HepG2 (cell line): Measurements from ENCODE around the gene GPN2. TPM values are rescaled to one million over a fixed set of nuclear protein-coding genes. Genes with fewer than 3 reads are reported as not detected.

Experiments
- AGO2 ChIP-seq: fragments of 200-400 bp; formaldehyde crosslinking; optimal IDR thresholded peaks from 2 replicates; pipeline ENCODE3; 2017; ENCODE audit warnings: mild to moderate bottlenecking, low read depth, low read length, moderate library complexity
- AHR ChIP-seq: IDR thresholded peaks from 2 replicates; pipeline ENCODE4 v1.6.1; 2018; ENCODE audit warnings: missing genetic modification reagents, missing compliant biosample characterization
- ARNT2 ChIP-seq: sonication (generic); formaldehyde crosslinking; IDR thresholded peaks from 2 replicates; pipeline ENCODE4 v1.8.0; 2022; ENCODE audit warnings: mild to moderate bottlenecking, low read depth, missing genetic modification reagents, moderate library complexity
- CC2D1A ChIP-seq: sonication (generic); formaldehyde crosslinking; IDR thresholded peaks from 2 replicates; pipeline ENCODE4 v1.8.1; 2023; ENCODE audit warnings: mild to moderate bottlenecking, missing genetic modification reagents
- CCDC6 ChIP-seq: sonication (generic); formaldehyde crosslinking; IDR thresholded peaks from 2 replicates; pipeline ENCODE4 v1.8.1; 2022; ENCODE audit warnings: mild to moderate bottlenecking, missing genetic modification reagents, moderate library complexity
- GABPA ChIP-seq, 2 experiments: IDR thresholded peaks; 2 replicates each; pipeline ENCODE4 v1.6.1; 2011 to 2016; ENCODE audit warnings: low read depth in 2 of 2, low read length in 1 of 2, missing biosample characterization in 1 of 2, missing genetic modification characterization in 1 of 2
- MED13 ChIP-seq: sonication (generic); formaldehyde crosslinking; IDR thresholded peaks from 2 replicates; pipeline ENCODE4 v1.5.0; 2020; ENCODE audit warnings: missing genetic modification reagents
- MYC ChIP-seq: sonication (generic); formaldehyde crosslinking; IDR thresholded peaks from 2 replicates; pipeline ENCODE4 v1.9.0; 2021; ENCODE audit warnings: missing genetic modification reagents, borderline replicate concordance
- PAX8 ChIP-seq: sonication (generic); formaldehyde crosslinking; IDR thresholded peaks from 2 replicates; pipeline ENCODE4 v1.8.0; 2022; ENCODE audit warnings: mild to moderate bottlenecking, missing genetic modification reagents, borderline replicate concordance
- PCBP1 ChIP-seq: fragments of 200-400 bp; formaldehyde crosslinking; IDR thresholded peaks from 2 replicates; pipeline ENCODE4 v1.6.1; 2017; ENCODE audit warnings: mild to moderate bottlenecking, low read depth, low read length, borderline replicate concordance
- POLR2AphosphoS2 ChIP-seq: IDR thresholded peaks from 2 replicates; pipeline ENCODE4 v1.6.1; 2011; ENCODE audit warnings: low read depth, low read length, improper control_type of control experiment
- REL ChIP-seq: sonication (generic); formaldehyde crosslinking; conservative IDR thresholded peaks from 2 replicates; pipeline ENCODE4 v1.8.0; 2022; ENCODE audit warnings: mild to moderate bottlenecking, missing genetic modification reagents, moderate library complexity
- SOX5 ChIP-seq: IDR thresholded peaks from 2 replicates; pipeline ENCODE4 v1.6.1; 2016; ENCODE audit warnings: borderline replicate concordance
- TBX3 ChIP-seq: fragments of 450-650 bp; IDR thresholded peaks from 2 replicates; pipeline ENCODE4 v1.6.1; 2017; ENCODE audit warnings: antibody characterized with exemption, mild to moderate bottlenecking, inconsistent platforms, borderline replicate concordance
- ZNF138 ChIP-seq: sonication (generic); formaldehyde crosslinking; IDR thresholded peaks from 2 replicates; pipeline ENCODE4 v1.5.0; 2020; ENCODE audit warnings: mild to moderate bottlenecking, low read depth, missing genetic modification reagents
- ZNF30 ChIP-seq: sonication (generic); formaldehyde crosslinking; IDR thresholded peaks from 2 replicates; pipeline ENCODE4 v1.5.0; 2020; ENCODE audit warnings: mild to moderate bottlenecking, missing genetic modification reagents
- ZNF782 ChIP-seq: sonication (generic); formaldehyde crosslinking; IDR thresholded peaks from 2 replicates; pipeline ENCODE4 v1.4.0; 2020; ENCODE audit warnings: missing genetic modification reagents, mild to moderate bottlenecking, borderline replicate concordance
- polyA plus RNA-seq, 8 experiments: library from polyadenylated mRNA; depleted of rRNA in 3 of 8; stranded (reverse) in 7 of 8; unstranded in 1 of 8; fragments of >200 nt; fragmentation: Illumina TruSeq in 4 of 8; extraction: Trizol in 4 of 8; gene quantifications; 2 replicates each; pipeline versions ENCODE4 v1.2.1 to v1.2.3, GENCODE V29; 2011 to 2016; ENCODE audit warnings: low read depth in 4 of 8, missing spikeins in 1 of 8, mixed read lengths in 1 of 8; ENCODE audit not compliant: insufficient read depth in 1 of 8
- total RNA-seq, 5 experiments: library from RNA; depleted of rRNA; stranded (reverse); fragments of >200 nt; fragmentation: Illumina TruSeq; extraction: Trizol; gene quantifications; 2 replicates each; pipeline ENCODE4 v1.2.3, GENCODE V29; 2016; ENCODE audit warnings: low read depth in 1 of 5
- TF ChIP-seq, protein P1 (sequence below), 2 experiments: sonication (generic) in 1 of 2; formaldehyde crosslinking in 1 of 2; IDR thresholded peaks; 2 replicates each; pipeline versions ENCODE4 v1.4.0 to v1.6.1; 2016 to 2020; ENCODE audit warnings: borderline replicate concordance in 1 of 2, low read depth in 1 of 2, mild to moderate bottlenecking in 1 of 2, missing genetic modification reagents in 1 of 2
- TF ChIP-seq, protein P2 (sequence below): sonication (generic); formaldehyde crosslinking; IDR thresholded peaks from 2 replicates; pipeline ENCODE4 v1.4.0; 2020; ENCODE audit warnings: missing genetic modification reagents
- TF ChIP-seq, protein P3 (sequence below): sonication (generic); formaldehyde crosslinking; IDR thresholded peaks from 2 replicates; pipeline ENCODE4 v1.8.0; 2022; ENCODE audit warnings: mild to moderate bottlenecking, missing genetic modification reagents

Gene GPN2
- total and polyA plus RNA-seq, 2 of the 13 experiments (the other 11 are each of a cell fraction or from before 2014, with no cell fraction given), result 19.3 to 38.9 TPM

DNA sequence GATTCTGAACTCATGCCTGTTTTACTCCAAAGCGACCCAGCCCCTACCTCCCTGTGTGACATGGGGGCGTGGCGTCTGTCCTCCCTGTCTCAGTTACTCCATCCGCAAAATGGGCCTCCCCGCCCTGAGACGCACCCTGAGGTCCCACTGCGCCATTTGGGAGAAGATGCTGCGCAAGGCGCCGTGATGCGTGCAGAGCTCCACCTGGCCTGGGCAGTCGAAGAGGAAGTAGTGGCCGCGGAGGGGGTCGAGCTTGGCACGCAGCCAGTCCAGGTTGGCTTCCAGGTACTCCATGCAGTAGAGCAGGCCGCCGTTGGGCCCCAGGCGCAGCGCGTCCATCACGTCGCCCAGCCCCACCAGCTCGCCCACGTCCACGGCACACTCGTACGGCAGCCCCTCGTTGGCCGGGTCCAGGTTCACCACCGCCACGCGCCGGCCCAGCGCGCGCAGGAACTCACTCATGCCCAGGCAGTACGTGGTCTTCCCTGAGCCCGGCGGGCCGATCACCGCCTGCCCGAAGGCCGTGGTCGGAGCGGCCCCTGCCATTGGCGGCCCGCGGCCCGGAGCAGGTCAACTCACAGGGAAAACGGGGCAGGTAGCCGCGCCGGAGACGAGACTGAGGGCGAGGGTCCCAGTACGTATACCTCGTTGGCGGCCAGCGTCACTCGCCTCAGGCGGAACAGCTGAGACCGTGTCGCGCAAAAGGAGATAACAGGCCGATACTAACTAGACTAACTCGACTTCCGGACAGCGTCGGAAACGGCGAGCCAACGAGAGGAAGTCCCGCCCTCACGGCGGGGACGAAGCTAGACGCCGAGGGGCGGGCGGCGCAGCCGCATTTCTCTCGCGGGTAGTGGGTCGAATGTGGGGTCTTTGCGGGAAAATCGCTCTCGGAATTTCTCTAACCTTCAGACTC is at the start of gene GPN2 (continued):
- peak; percentile 19; the same call in 1 of the 2 replicates for TF ChIP-seq ZNF30 (CRISPR knock-in tag)
- TF ChIP-seq, protein P1, sequence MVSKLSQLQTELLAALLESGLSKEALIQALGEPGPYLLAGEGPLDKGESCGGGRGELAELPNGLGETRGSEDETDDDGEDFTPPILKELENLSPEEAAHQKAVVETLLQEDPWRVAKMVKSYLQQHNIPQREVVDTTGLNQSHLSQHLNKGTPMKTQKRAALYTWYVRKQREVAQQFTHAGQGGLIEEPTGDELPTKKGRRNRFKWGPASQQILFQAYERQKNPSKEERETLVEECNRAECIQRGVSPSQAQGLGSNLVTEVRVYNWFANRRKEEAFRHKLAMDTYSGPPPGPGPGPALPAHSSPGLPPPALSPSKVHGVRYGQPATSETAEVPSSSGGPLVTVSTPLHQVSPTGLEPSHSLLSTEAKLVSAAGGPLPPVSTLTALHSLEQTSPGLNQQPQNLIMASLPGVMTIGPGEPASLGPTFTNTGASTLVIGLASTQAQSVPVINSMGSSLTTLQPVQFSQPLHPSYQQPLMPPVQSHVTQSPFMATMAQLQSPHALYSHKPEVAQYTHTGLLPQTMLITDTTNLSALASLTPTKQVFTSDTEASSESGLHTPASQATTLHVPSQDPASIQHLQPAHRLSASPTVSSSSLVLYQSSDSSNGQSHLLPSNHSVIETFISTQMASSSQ (IDR thresholded peaks at IDR 0.05; ENCODE audit: low read depth), result no peak
- TF ChIP-seq, protein P1 (CRISPR knock-in tag; IDR thresholded peaks at IDR 0.05; ENCODE audit: borderline replicate concordance), result peak; percentile 66; the same call in 1 of the 2 replicates
- TF ChIP-seq PAX8, result no peak
- no peak for TF ChIP-seq TBX3
- TF ChIP-seq CC2D1A (CRISPR knock-in tag), result 0 out of 2 replicates have a peak, but pooled peaks have one; percentile 50
- peak; percentile 100 for TF ChIP-seq AGO2
- TF ChIP-seq AHR (CRISPR knock-in tag), result no peak; the same call in 1 of the 2 replicates
- no peak; the same call in 1 of the 2 replicates for TF ChIP-seq MED13 (CRISPR knock-in tag)
- TF ChIP-seq, protein P2, sequence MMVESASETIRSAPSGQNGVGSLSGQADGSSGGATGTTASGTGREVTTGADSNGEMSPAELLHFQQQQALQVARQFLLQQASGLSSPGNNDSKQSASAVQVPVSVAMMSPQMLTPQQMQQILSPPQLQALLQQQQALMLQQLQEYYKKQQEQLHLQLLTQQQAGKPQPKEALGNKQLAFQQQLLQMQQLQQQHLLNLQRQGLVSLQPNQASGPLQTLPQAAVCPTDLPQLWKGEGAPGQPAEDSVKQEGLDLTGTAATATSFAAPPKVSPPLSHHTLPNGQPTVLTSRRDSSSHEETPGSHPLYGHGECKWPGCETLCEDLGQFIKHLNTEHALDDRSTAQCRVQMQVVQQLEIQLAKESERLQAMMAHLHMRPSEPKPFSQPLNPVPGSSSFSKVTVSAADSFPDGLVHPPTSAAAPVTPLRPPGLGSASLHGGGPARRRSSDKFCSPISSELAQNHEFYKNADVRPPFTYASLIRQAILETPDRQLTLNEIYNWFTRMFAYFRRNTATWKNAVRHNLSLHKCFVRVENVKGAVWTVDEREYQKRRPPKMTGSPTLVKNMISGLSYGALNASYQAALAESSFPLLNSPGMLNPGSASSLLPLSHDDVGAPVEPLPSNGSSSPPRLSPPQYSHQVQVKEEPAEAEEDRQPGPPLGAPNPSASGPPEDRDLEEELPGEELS (CRISPR knock-in tag), result no peak
- peak; percentile 97; the same call in 1 of the 2 replicates for TF ChIP-seq ZNF782 (CRISPR knock-in tag)
- no peak for TF ChIP-seq CCDC6 (CRISPR knock-in tag)
- TF ChIP-seq POLR2AphosphoS2, result peak; percentile 84
- TF ChIP-seq PCBP1, result no peak
- peak; percentile 66 for TF ChIP-seq MYC (CRISPR knock-in tag)
- TF ChIP-seq, protein P3, sequence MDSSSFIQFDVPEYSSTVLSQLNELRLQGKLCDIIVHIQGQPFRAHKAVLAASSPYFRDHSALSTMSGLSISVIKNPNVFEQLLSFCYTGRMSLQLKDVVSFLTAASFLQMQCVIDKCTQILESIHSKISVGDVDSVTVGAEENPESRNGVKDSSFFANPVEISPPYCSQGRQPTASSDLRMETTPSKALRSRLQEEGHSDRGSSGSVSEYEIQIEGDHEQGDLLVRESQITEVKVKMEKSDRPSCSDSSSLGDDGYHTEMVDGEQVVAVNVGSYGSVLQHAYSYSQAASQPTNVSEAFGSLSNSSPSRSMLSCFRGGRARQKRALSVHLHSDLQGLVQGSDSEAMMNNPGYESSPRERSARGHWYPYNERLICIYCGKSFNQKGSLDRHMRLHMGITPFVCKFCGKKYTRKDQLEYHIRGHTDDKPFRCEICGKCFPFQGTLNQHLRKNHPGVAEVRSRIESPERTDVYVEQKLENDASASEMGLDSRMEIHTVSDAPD (CRISPR knock-in tag), result 0 out of 2 replicates have a peak, but pooled peaks have one; percentile 67
- TF ChIP-seq GABPA (IDR thresholded peaks at IDR 0.05; ENCODE audit: low read depth, low read length), result peak; percentile 85
- peak; percentile 95 for TF ChIP-seq GABPA (CRISPR knock-in tag; IDR thresholded peaks at IDR 0.05; ENCODE audit: low read depth)
- TF ChIP-seq ARNT2 (CRISPR knock-in tag), result peak; percentile 93
- peak; percentile 90 for TF ChIP-seq ZNF138 (CRISPR knock-in tag)
- TF ChIP-seq SOX5 (CRISPR knock-in tag), result peak; percentile 26; the same call in 1 of the 2 replicates
- peak; percentile 61; the same call in 1 of the 2 replicates for TF ChIP-seq REL
